Skeletal muscle tissue (tissue), 4 donors: Measurements from ENCODE around the gene GTSE1. TPM values are rescaled to one million over a fixed set of nuclear protein-coding genes. Genes with fewer than 3 reads are reported as not detected.

Experiments
- H3K27ac ChIP-seq: one replicate; pipeline ENCODE4 v1.7.0; 2013; ENCODE audit warnings: mild to moderate bottlenecking, low read depth, low read length, inconsistent platforms
- H3K27me3 ChIP-seq, 3 donors: one replicate each; pipeline ENCODE4 v1.7.0; 2013; ENCODE audit warnings: low read length in 3 of 3; ENCODE audit not compliant: control insufficient read depth in 3 of 3, insufficient read depth in 3 of 3
- H3K36me3 ChIP-seq, 3 donors: one replicate each; pipeline ENCODE4 v1.7.0; 2013; ENCODE audit warnings: low read length in 3 of 3; ENCODE audit not compliant: control insufficient read depth in 3 of 3, insufficient read depth in 3 of 3
- H3K4me1 ChIP-seq, 3 donors: one replicate each; pipeline ENCODE4 v1.7.0; 2013; ENCODE audit warnings: low read length in 3 of 3, mild to moderate bottlenecking in 3 of 3; ENCODE audit not compliant: control insufficient read depth in 3 of 3, insufficient read depth in 3 of 3
- H3K4me3 ChIP-seq, 3 donors: one replicate each; pipeline ENCODE4 v1.7.0; 2013; ENCODE audit warnings: low read length in 3 of 3
- H3K9ac ChIP-seq, 3 donors: one replicate each; pipeline ENCODE4 v1.7.0; 2013; ENCODE audit warnings: low read length in 3 of 3, mild to moderate bottlenecking in 3 of 3, moderate library complexity in 2 of 3, low read depth in 1 of 3
- H3K9me3 ChIP-seq, 3 donors: one replicate each; pipeline ENCODE4 v1.7.0; 2013; ENCODE audit warnings: low read length in 3 of 3; ENCODE audit not compliant: control insufficient read depth in 3 of 3
- total RNA-seq: library from RNA; depleted of rRNA; stranded (reverse); fragments of >200 nt; gene quantifications from one replicate; pipeline ENCODE4 v1.2.3, GENCODE V29; 2014
- donor health status: Osteomylitis.

The GTSE1 gene, protein sequence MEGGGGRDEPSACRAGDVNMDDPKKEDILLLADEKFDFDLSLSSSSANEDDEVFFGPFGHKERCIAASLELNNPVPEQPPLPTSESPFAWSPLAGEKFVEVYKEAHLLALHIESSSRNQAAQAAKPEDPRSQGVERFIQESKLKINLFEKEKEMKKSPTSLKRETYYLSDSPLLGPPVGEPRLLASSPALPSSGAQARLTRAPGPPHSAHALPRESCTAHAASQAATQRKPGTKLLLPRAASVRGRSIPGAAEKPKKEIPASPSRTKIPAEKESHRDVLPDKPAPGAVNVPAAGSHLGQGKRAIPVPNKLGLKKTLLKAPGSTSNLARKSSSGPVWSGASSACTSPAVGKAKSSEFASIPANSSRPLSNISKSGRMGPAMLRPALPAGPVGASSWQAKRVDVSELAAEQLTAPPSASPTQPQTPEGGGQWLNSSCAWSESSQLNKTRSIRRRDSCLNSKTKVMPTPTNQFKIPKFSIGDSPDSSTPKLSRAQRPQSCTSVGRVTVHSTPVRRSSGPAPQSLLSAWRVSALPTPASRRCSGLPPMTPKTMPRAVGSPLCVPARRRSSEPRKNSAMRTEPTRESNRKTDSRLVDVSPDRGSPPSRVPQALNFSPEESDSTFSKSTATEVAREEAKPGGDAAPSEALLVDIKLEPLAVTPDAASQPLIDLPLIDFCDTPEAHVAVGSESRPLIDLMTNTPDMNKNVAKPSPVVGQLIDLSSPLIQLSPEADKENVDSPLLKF
- total RNA-seq: 3.1 TPM

DNA sequence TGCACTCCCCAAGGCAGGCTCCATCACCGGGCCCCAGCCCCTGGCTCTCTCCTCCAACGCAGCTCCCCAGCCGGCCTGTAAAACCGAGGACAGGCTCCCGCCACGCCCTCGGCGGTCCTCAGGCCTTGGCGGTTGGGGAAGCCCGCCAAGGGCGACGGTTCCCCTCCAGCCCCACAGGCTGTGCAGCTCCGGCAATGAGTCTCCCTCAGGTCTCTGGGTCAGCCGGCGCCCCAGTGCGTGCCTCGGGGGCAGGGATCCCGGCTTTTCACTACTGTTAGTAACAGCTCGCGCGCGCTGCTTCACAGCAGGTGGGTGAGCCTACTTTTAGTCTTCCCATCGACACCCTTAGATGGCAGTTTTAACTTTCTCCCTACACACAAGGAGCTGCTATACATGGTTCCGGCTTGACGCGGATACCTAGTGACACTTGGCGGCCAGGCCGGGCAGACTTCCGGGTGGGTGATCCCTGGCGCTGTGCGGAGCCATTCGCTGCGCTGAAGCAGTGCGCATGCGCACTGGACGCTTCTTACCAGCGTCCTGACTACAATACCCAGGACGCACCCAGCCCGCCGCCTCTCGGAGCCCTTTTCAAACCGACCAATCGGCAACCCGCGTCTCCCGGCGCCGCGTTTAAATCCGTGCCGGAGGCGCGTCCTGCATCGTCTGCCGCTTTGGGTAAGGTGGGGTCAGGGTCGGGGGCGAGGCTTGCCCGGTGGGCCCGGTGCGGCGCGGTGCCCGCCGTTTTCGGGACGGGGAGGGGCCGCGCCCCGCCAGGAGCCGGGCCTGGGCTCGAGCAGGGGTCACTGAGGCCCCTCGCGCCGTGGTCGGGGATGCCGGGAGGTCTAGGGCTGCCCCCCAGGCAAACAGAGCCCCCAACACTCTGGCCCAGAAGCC, at the start of gene GTSE1:
TSS of gene GTSE1 (plus strand) at position 614 of the 894 bp plus-strand sequence. CDS start 531 bp downstream, outside the sequence.
- H3K27ac ChIP-seq: peak within 1 kb of the TSS; percentile 86
- H3K9ac ChIP-seq: peak within 1 kb of the TSS; percentile 88 to 93 (median 93)
- peak within 1 kb of the TSS; percentile 81 to 83 (median 82) for H3K4me3 ChIP-seq

DNA sequence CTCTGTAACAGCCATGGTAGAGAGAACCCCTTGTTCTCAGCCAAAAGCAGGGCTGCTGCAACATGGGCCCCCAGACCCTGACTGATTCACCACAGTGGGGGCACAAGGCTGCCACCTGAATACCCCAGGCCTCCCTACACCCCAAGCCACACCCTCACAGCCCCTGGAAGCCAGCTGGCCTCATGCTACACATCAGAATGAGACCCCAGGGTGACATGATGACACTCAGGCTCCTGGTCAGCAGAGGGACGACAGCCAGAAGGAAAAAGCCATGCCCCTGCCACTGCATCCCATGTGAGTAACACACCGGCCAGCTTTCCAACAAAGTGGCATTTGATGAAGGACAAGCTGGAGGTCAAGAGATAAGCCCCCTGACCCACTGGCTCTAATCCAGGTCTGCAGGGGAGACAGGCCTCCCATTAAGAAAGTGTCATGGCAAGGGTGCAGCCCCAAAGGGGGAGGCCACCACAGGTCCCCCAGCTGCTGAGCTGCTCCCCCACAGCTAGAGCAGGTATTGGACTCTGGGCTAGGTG, 49.2 kb upstream of the GTSE1 start:
- no peaks in the 10 kb centered on the region for H3K27me3 ChIP-seq
- no peak overlapping the region for H3K27ac ChIP-seq
- H3K4me3 ChIP-seq: no peak overlapping the region
- no peaks in the 10 kb centered on the region for H3K9me3 ChIP-seq
- H3K36me3 ChIP-seq: peaks cover 13 to 23% (median 17%) of the 10 kb centered on the region in 3 donors
- H3K4me1 ChIP-seq: peaks cover 22 to 40% (median 36%) of the 10 kb centered on the region in 3 donors
- H3K9ac ChIP-seq: peak overlapping the region in 2 of 3 donors; percentile 3 to 5

More for the DNA sequence above, at the start of gene GTSE1:
- Histone ChIP-seq H3K9me3 (no peaks in the 10 kb centered on the region), H3K36me3 (peaks cover 14 to 20% (median 16%) of the 10 kb centered on the region in 3 donors), H3K27me3 (no peaks in the 10 kb centered on the region), H3K4me1 (peaks cover 19 to 26% (median 22%) of the 10 kb centered on the region in 3 donors)

DNA sequence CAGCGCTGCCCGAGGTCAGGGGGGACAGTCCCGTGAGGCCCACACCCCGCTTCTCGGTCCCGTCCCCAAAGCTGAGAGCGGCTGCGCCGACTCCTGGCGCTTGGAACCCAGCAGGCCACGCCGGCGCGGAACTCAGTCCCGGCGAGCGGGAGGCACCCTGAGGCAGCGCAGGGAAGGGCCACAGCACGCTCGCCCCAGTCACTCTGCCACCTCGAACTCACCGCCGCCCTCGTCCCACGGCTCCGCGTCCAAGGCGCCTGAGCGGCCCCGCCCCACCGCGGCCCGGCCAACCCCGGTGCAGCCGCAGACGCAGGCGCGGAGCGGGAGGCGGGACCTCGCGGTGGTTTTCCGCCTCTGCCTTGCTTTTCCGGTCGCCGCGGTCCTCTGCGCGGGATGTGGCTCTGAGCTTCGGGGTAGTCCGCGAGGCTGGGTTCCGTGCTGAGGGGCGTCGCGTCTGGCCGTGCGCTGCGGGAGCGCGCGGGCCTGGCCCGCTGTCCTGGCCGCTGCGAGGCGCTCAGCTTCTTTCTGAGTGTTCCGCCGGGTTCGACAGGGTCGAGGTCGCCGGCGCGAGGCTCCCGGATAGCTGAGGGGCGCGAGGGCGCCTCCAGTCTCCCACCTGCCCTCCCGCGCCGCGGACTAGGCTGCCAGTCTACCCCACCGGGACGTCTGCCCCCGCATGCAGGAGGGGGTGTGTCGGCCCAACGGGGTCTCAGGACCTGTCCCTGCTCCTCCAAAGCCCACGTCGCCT, 46.5 kb upstream of the GTSE1 start, which contains the start of gene CDPF1:
TSS of gene CDPF1 (minus strand) at position 259 of the 748 bp plus-strand sequence. CDS start 2,009 bp downstream, outside the sequence.
- H3K27me3 ChIP-seq: no peaks in the 10 kb centered on the region
- peak within 1 kb of the TSS; percentile 88 to 98 (median 90) for H3K9ac ChIP-seq
- H3K36me3 ChIP-seq: peaks cover 0 to 7% (median 6%) of the 10 kb centered on the region in 3 donors
- H3K4me1 ChIP-seq: peaks cover 18 to 32% (median 29%) of the 10 kb centered on the region in 3 donors
- H3K4me3 ChIP-seq: peak within 1 kb of the TSS; percentile 75 to 92 (median 88)
- H3K9me3 ChIP-seq: no peaks in the 10 kb centered on the region
- H3K27ac ChIP-seq: peak within 1 kb of the TSS; percentile 86

DNA sequence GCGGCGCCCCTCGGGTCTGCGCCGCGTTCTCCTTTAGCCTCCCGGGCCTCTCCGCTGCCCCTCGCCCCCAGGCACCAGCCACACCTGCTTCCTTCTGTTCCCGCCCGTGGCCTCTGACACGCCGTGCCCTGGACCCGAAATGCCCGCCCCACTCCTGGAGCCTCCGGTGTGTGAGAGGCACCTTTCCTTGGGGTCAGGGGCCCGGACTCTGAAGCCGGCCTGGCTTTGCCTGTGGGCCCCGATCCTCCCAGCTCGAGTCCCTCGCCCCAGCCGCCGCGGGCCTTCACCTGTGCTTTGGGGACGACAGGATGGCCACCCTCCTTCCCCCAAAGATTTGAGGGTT, 45.9 kb upstream of the GTSE1 start:
- Histone ChIP-seq H3K27me3 (no peaks in the 10 kb centered on the region), H3K4me1 (peaks cover 12 to 27% (median 23%) of the 10 kb centered on the region in 3 donors), H3K9me3 (no peaks in the 10 kb centered on the region), H3K27ac (peak overlapping the region; percentile 86), H3K36me3 (peaks cover 0 to 7% (median 6%) of the 10 kb centered on the region in 3 donors), H3K9ac (peak overlapping the region; percentile 88 to 98 (median 90)), H3K4me3 (peak overlapping the region; percentile 75 to 92 (median 88))

DNA sequence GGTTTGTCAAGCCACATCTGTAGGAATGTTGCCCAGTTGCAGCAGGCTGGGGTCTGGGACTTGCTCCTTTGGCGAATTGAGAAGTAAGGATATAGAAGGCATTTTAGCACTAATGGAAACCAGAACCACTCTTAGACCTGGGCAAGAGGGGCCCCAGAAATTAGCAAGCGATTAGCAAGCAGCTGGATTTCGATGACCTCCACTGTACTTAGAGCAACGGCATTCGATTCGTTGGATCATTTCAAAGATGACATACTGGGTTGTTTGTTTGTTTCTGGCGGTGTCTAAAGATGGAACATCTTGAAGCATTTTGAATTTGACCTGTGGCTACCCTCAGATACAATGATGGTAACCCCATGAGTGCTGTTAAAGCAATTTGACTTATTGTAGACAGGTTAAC, 45.4 kb upstream of the GTSE1 start:
- H3K4me3 ChIP-seq: peak overlapping the region; percentile 75 to 92 (median 88)
- H3K9ac ChIP-seq: peak overlapping the region; percentile 88 to 98 (median 90)
- no peak overlapping the region for H3K27ac ChIP-seq
- no peaks in the 10 kb centered on the region for H3K27me3 ChIP-seq
- peaks cover 10 to 30% (median 23%) of the 10 kb centered on the region in 3 donors for H3K4me1 ChIP-seq
- no peaks in the 10 kb centered on the region for H3K9me3 ChIP-seq
- peaks cover 0 to 7% (median 6%) of the 10 kb centered on the region in 3 donors for H3K36me3 ChIP-seq

DNA sequence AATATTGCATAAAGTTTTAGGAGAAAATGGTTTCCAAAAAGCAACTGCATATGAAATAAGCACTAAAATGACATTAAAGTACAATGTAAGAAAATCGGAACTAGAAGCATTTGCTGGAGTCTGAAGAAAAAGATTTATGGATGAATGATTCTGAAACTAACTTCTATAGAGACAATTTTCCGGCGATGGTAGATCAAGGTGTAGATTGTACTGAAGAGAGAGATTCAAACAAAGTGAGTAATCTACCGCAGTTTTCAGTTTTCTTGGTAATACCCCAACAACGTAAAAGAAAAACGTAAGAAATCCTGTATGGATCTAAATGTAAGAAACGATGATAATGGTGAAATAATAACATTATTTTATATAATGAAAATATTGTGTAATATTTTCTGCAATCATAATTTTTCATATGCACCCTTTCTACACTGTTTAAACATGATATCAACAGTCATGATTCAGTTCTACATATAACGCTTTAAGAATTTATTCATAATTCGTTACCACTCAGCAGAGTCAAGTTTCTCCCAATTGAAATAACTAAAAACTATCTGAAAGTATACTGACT, 44.8 kb upstream of the GTSE1 start:
- H3K27ac ChIP-seq: no peak overlapping the region
- peaks cover 0 to 6% (median 3%) of the 10 kb centered on the region in 3 donors for H3K36me3 ChIP-seq
- no peak overlapping the region for H3K4me3 ChIP-seq
- no peak overlapping the region for H3K9ac ChIP-seq
- H3K4me1 ChIP-seq: peaks cover 10 to 36% (median 28%) of the 10 kb centered on the region in 3 donors
- H3K9me3 ChIP-seq: no peaks in the 10 kb centered on the region
- H3K27me3 ChIP-seq: no peaks in the 10 kb centered on the region

DNA sequence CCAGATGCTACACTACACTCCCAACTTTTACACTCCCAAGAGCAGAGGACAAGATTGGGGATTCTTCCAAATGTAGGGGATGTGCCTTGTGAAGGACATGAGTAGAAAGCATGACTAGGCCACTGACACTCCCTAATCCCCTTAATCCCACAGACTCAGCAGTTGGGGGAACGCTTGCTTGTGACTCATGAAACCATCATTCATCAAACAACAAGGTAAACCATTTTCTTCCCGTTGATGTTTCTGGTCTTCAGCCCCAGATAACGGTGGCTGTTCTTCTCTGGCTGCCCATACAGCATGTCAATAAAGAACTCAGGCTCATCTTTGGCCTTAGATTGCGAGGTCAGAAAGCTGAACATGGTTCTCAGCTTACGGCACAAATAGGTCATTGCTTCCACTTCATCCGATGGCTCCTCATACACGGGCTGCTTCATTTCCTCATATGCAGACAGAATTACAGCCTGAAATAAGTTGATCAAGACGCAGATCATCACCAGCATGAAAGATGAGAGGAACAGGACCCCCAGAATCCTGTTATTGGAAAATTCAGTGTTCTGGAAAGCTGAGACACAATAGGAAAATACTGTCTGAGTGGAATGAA, 40.2 kb upstream of the GTSE1 start:
- Histone ChIP-seq H3K4me1 (peaks cover 2 to 12% (median 12%) of the 10 kb centered on the region in 3 donors), H3K36me3 (no peaks in the 10 kb centered on the region), H3K27ac (no peak overlapping the region), H3K4me3 (no peak overlapping the region), H3K9me3 (no peaks in the 10 kb centered on the region), H3K27me3 (no peaks in the 10 kb centered on the region), H3K9ac (no peak overlapping the region)

DNA sequence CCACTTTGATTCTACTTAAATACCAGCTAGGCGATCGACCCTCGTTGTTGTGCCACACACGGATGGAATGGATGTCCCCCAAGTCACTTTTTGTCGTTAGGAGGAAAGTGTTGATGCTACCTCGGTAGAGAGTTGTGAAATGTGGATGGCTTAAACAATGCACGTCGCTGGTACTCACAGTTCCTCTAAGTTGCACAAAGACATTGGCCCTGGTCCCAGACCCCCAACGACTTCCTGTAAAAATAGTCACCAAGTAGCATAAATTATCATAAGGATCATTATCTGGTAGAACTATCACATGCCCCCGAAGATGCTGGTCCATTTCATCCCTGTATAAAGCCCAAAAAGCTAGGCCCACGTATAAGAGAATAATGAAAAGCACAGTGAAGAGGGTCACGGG, 37.3 kb upstream of the GTSE1 start:
- no peak overlapping the region for H3K27ac ChIP-seq
- H3K36me3 ChIP-seq: no peaks in the 10 kb centered on the region

More for the DNA sequence above, 37.3 kb upstream of the GTSE1 start:
- H3K9me3 ChIP-seq: no peaks in the 10 kb centered on the region
- no peak overlapping the region for H3K4me3 ChIP-seq
- H3K4me1 ChIP-seq: peaks cover 0 to 12% (median 12%) of the 10 kb centered on the region in 3 donors
- no peak overlapping the region for H3K9ac ChIP-seq
- peaks cover 4 to 7% (median 7%) of the 10 kb centered on the region in 3 donors for H3K27me3 ChIP-seq
